Activated naive CD4-positive, alpha-beta T cell treated with anti-CD3 and anti-CD28 coated beads, Interleukin-2, amount 50 U/mL, for 72 hours (primary cell): ENCODE data around the gene GRK2. TPM values are rescaled to one million over a fixed set of nuclear protein-coding genes. Genes with fewer than 3 reads are reported as not detected.

Experiments
- ATAC-seq, 2 donors: fragments of 150-1000 bp; cut with Tn5 transposase; 2 replicates each; pipeline ENCODE4 v1.10.0; 2021; ENCODE audit warnings: mild to moderate bottlenecking in 2 of 2, moderate library complexity in 2 of 2
- DNase-seq, 2 donors: peaks; one replicate each; pipeline ENCODE4 v3.0.0; 2021 to 2022; ENCODE audit warnings: low spot score in 2 of 2
- H3K27ac Mint-ChIP-seq, 2 donors: one replicate each; pipeline ENCODE4 v1.8.0; 2022; ENCODE audit warnings: mild to moderate bottlenecking in 2 of 2, mixed read lengths in 2 of 2
- H3K36me3 Mint-ChIP-seq, 2 donors: one replicate each; pipeline ENCODE4 v1.8.0; 2022; ENCODE audit warnings: mixed read lengths in 2 of 2
- H3K9me3 Mint-ChIP-seq, 2 donors: one replicate each; pipeline ENCODE4 v1.8.0; 2022; ENCODE audit warnings: mixed read lengths in 2 of 2
- total RNA-seq, 2 donors: library from RNA; stranded (reverse); gene quantifications; one replicate each; pipeline ENCODE4 v1.2.3, GENCODE V29; 2022

The GRK2 gene
- total RNA-seq, 2 donors from 2014 or later = 289 to 376 TPM

- DNase-seq (peak in 1 of 2 donors; percentile 59), ATAC-seq (no peak)
- Mint-ChIP-seq H3K27ac (peak overlapping the region; percentile 96 to 97), H3K9me3 (no peaks in the 10 kb centered on the region), H3K36me3 (peaks cover 37 to 61% of the 10 kb centered on the region in 2 donors)
These were observed 8.7 kb downstream of the GRK2 start for GRCh38 chr11:67274768-67275605.

GRCh38 chr11:67275606-67276409 is 9.5 kb downstream of the GRK2 start:
- Mint-ChIP-seq H3K36me3 (peaks cover 34 to 60% of the 10 kb centered on the region in 2 donors), H3K27ac (peak overlapping the region; percentile 70 to 97), H3K9me3 (no peaks in the 10 kb centered on the region)
- ATAC-seq (no peak), DNase-seq (peak in 1 of 2 donors; percentile 57)

GRCh38 chr11:67276781-67277230 is 10.5 kb downstream of the GRK2 start:
- DNase-seq = peak in 1 of 2 donors; percentile 84
- peak; percentile 54 to 74 for ATAC-seq
- Mint-ChIP-seq H3K27ac (peak overlapping the region; percentile 92 to 97), H3K36me3 (peaks cover 26 to 52% of the 10 kb centered on the region in 2 donors), H3K9me3 (no peaks in the 10 kb centered on the region)

GRCh38 chr11:67277231-67277961 is 11.1 kb downstream of the GRK2 start:
- Mint-ChIP-seq H3K9me3 (no peaks in the 10 kb centered on the region), H3K36me3 (peaks cover 25 to 47% of the 10 kb centered on the region in 2 donors), H3K27ac (peak overlapping the region; percentile 92 to 97)
- ATAC-seq = peak; percentile 87 to 89
- DNase-seq = peak; percentile 82 to 89

- DNase-seq (peak in 1 of 2 donors; percentile 57), ATAC-seq (no peak)
- H3K36me3 Mint-ChIP-seq = peaks cover 25 to 47% of the 10 kb centered on the region in 2 donors
- H3K9me3 Mint-ChIP-seq = no peaks in the 10 kb centered on the region
- H3K27ac Mint-ChIP-seq = peak overlapping the region; percentile 92 to 97
These were observed 12.1 kb downstream of the GRK2 start for GRCh38 chr11:67278135-67278938.

- Mint-ChIP-seq H3K9me3 (no peaks in the 10 kb centered on the region), H3K36me3 (peaks cover 25 to 52% of the 10 kb centered on the region in 2 donors), H3K27ac (peak overlapping the region; percentile 95 to 97)
- DNase-seq = peak in 1 of 2 donors; percentile 53
- ATAC-seq = no peak
These were observed 12.8 kb downstream of the GRK2 start for GRCh38 chr11:67278939-67279588.

- no peak for ATAC-seq
- peak overlapping the region; percentile 95 to 97 for H3K27ac Mint-ChIP-seq
These were observed 13.5 kb downstream of the GRK2 start for GRCh38 chr11:67279589-67280340.

GRCh38 chr11:67280341-67280787 is 14.1 kb downstream of the GRK2 start:
- Mint-ChIP-seq H3K9me3 (no peaks in the 10 kb centered on the region), H3K27ac (peak overlapping the region; percentile 95 to 97), H3K36me3 (peaks cover 25 to 48% of the 10 kb centered on the region in 2 donors)
- ATAC-seq (no peak), DNase-seq (peak in 1 of 2 donors; percentile 50)

More at GRCh38 chr11:67279589-67280340, 13.5 kb downstream of the GRK2 start:
- Mint-ChIP-seq H3K9me3 (no peaks in the 10 kb centered on the region), H3K36me3 (peaks cover 25 to 48% of the 10 kb centered on the region in 2 donors)
- DNase-seq = no peak

- H3K36me3 Mint-ChIP-seq = peaks cover 25 to 43% of the 10 kb centered on the region in 2 donors
- peak overlapping the region; percentile 65 to 97 for H3K27ac Mint-ChIP-seq
- ATAC-seq = no peak
- no peaks in the 10 kb centered on the region for H3K9me3 Mint-ChIP-seq
- DNase-seq = peak in 1 of 2 donors; percentile 56
These were observed 14.7 kb downstream of the GRK2 start for GRCh38 chr11:67280788-67281551.

GRCh38 chr11:67281552-67282150 is 15.4 kb downstream of the GRK2 start:
- ATAC-seq = no peak
- Mint-ChIP-seq H3K36me3 (peaks cover 25 to 45% of the 10 kb centered on the region in 2 donors), H3K9me3 (no peaks in the 10 kb centered on the region), H3K27ac (peak overlapping the region in 1 of 2 donors; percentile 63)
- peak in 1 of 2 donors; percentile 50 for DNase-seq

GRCh38 chr11:67282155-67282875 is 16.0 kb downstream of the GRK2 start:
- ATAC-seq = no peak
- no peak for DNase-seq
- Mint-ChIP-seq H3K9me3 (no peaks in the 10 kb centered on the region), H3K27ac (peak overlapping the region in 1 of 2 donors; percentile 63), H3K36me3 (peaks cover 29 to 41% of the 10 kb centered on the region in 2 donors)

GRCh38 chr11:67282876-67283371 is 16.7 kb downstream of the GRK2 start:
- H3K9me3 Mint-ChIP-seq = no peaks in the 10 kb centered on the region
- peak overlapping the region in 1 of 2 donors; percentile 63 for H3K27ac Mint-ChIP-seq
- DNase-seq = no peak
- H3K36me3 Mint-ChIP-seq = peaks cover 25 to 36% of the 10 kb centered on the region in 2 donors
- ATAC-seq = no peak

GRCh38 chr11:67283481-67283963 is 17.2 kb downstream of the GRK2 start:
- ATAC-seq (no peak), DNase-seq (no peak)
- no peaks in the 10 kb centered on the region for H3K9me3 Mint-ChIP-seq
- H3K27ac Mint-ChIP-seq = peak overlapping the region in 1 of 2 donors; percentile 63
- H3K36me3 Mint-ChIP-seq = peaks cover 25 to 36% of the 10 kb centered on the region in 2 donors
